ENCODE measurements around the gene SLC36A2. TPM values are rescaled to one million over a fixed set of nuclear protein-coding genes. Genes with fewer than 3 reads are reported as not detected.

The SLC36A2 gene
- polyA plus RNA-seq, 6 donors from 2014 or later: not detected

GRCh38 chr5:151293624-151294023 lies 53.7 kb downstream of the SLC36A2 start:
- no peak overlapping the region for H3K27ac Mint-ChIP-seq
- peaks cover 0 to 5% (median 0%) of the 10 kb centered on the region in 7 donors for H3K9me3 Mint-ChIP-seq
- H3K4me3 Mint-ChIP-seq: no peak overlapping the region
- DNase-seq (no peak), ATAC-seq (ENCODE audit: low read depth in 2 of 2) (no peak)
- peaks cover 4 to 18% (median 18%) of the 10 kb centered on the region in 3 donors for H3K4me1 Mint-ChIP-seq
- H3K36me3 Mint-ChIP-seq: no peaks in the 10 kb centered on the region
- H3K27me3 Mint-ChIP-seq: peaks cover 0 to 10% (median 4%) of the 10 kb centered on the region in 3 donors

- Mint-ChIP-seq H3K4me1 (peaks cover 0 to 8% (median 3%) of the 10 kb centered on the region in 3 donors), H3K36me3 (no peaks in the 10 kb centered on the region), H3K27me3 (no peaks in the 10 kb centered on the region), H3K9me3 (peaks cover 0 to 5% (median 0%) of the 10 kb centered on the region in 7 donors), H3K27ac (peak overlapping the region in 1 of 6 donors; percentile 57), H3K4me3 (no peak overlapping the region)
- no peak for ATAC-seq (ENCODE audit: low read depth in 2 of 2)
- no peak for DNase-seq
Measured at GRCh38 chr5:151288180-151288579, 59.2 kb downstream of the SLC36A2 start.

GRCh38 chr5:151286246-151286645 lies 61.1 kb downstream of the SLC36A2 start:
- Mint-ChIP-seq H3K27ac (no peak overlapping the region), H3K9me3 (peaks cover 0 to 2% (median 0%) of the 10 kb centered on the region in 7 donors), H3K27me3 (no peaks in the 10 kb centered on the region), H3K36me3 (no peaks in the 10 kb centered on the region), H3K4me1 (peaks cover 0 to 8% (median 3%) of the 10 kb centered on the region in 3 donors), H3K4me3 (no peak overlapping the region)
- ATAC-seq (ENCODE audit: low read depth in 2 of 2): no peak
- DNase-seq: no peak

- no peaks in the 10 kb centered on the region for H3K36me3 Mint-ChIP-seq
- peaks cover 0 to 2% (median 0%) of the 10 kb centered on the region in 7 donors for H3K9me3 Mint-ChIP-seq
- ATAC-seq (ENCODE audit: low read depth in 2 of 2) (no peak), DNase-seq (no peak)
- H3K4me1 Mint-ChIP-seq: peaks cover 0 to 8% (median 3%) of the 10 kb centered on the region in 3 donors
- H3K27me3 Mint-ChIP-seq: no peaks in the 10 kb centered on the region
- no peak overlapping the region for H3K27ac Mint-ChIP-seq
- no peak overlapping the region for H3K4me3 Mint-ChIP-seq
Measured at GRCh38 chr5:151285683-151286082, 61.7 kb downstream of the SLC36A2 start.

GRCh38 chr5:151284392-151284967 lies 62.9 kb downstream of the SLC36A2 start:
- ATAC-seq (ENCODE audit: low read depth in 2 of 2) (no peak), DNase-seq (no peak)
- no peaks in the 10 kb centered on the region for H3K27me3 Mint-ChIP-seq
- H3K4me1 Mint-ChIP-seq: peaks cover 0 to 8% (median 3%) of the 10 kb centered on the region in 3 donors
- H3K4me3 Mint-ChIP-seq: no peak overlapping the region
- H3K27ac Mint-ChIP-seq: no peak overlapping the region
- no peaks in the 10 kb centered on the region for H3K9me3 Mint-ChIP-seq
- no peaks in the 10 kb centered on the region for H3K36me3 Mint-ChIP-seq

DNA sequence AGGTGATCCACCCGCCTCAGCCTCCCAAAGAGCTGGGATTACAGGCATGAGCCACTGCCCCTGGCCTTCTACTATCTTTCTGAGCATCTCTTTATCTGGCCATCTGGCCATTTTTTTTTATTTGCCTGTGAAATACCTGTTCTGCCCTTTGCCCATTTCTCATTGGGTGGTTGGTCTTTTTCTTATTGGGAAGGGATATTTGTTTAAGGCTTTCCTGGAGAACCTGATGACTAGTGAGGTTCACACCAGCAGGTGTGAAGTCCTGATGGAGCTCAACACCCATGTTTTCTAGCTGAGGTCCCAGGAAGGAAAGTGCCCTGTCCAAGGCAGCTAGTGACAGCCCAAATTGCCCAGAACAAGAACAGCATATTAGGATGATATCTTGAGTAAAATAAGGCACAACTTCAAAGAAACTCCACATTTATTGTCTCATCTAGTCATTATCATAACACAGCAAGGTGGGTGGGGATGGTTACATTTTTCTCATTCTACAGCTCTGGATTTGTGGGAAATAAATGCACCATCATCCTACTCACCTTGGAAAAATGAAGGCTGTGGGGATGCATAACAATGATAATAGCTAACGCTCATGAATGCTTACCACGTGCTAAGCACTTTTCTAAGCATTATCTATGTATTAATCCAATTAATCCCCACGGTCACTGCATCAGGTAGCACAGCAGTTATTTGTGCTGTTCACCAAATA lies 64.1 kb downstream of the SLC36A2 start:
- DNase-seq (no peak), ATAC-seq (ENCODE audit: low read depth in 2 of 2) (no peak)
- H3K9me3 Mint-ChIP-seq: no peaks in the 10 kb centered on the region
- H3K27me3 Mint-ChIP-seq: no peaks in the 10 kb centered on the region
- no peak overlapping the region for H3K27ac Mint-ChIP-seq
- H3K4me3 Mint-ChIP-seq: no peak overlapping the region
- H3K36me3 Mint-ChIP-seq: no peaks in the 10 kb centered on the region
- H3K4me1 Mint-ChIP-seq: peaks cover 0 to 11% (median 3%) of the 10 kb centered on the region in 3 donors

- Mint-ChIP-seq H3K36me3 (peaks cover 0 to 5% of the 10 kb centered on the region in 2 donors), H3K9me3 (no peaks in the 10 kb centered on the region), H3K4me3 (no peak overlapping the region), H3K27me3 (no peaks in the 10 kb centered on the region), H3K27ac (no peak overlapping the region), H3K4me1 (peaks cover 0 to 11% (median 3%) of the 10 kb centered on the region in 3 donors)
- no peak for ATAC-seq (ENCODE audit: low read depth in 2 of 2)
- no peak for DNase-seq
Measured at GRCh38 chr5:151281001-151281639, 66.2 kb downstream of the SLC36A2 start.

DNA sequence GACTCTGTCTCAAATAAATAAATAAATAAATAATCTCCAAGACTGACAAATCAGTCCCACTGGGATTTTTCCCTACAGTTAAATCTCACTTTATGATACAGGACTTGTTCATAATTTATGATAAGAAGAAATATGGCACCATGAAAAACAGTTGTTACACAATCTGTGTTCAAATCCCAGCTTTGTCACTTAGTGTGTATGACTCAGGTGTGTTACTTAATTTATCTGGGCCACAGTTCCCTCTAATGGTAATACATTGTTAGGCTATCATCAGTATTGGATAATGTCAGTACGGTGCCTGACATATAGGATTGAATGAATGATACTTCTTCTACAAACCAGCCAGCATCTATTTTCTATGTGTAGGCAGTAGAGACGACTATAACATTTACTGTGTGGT lies 66.9 kb downstream of the SLC36A2 start:
- no peaks in the 10 kb centered on the region for H3K9me3 Mint-ChIP-seq
- H3K4me3 Mint-ChIP-seq: no peak overlapping the region
- DNase-seq (no peak), ATAC-seq (ENCODE audit: low read depth in 2 of 2) (no peak)
- H3K27me3 Mint-ChIP-seq: no peaks in the 10 kb centered on the region
- peaks cover 0 to 9% (median under 1%) of the 10 kb centered on the region in 3 donors for H3K4me1 Mint-ChIP-seq
- no peak overlapping the region for H3K27ac Mint-ChIP-seq
- H3K36me3 Mint-ChIP-seq: peaks cover 0 to 5% of the 10 kb centered on the region in 2 donors

DNA sequence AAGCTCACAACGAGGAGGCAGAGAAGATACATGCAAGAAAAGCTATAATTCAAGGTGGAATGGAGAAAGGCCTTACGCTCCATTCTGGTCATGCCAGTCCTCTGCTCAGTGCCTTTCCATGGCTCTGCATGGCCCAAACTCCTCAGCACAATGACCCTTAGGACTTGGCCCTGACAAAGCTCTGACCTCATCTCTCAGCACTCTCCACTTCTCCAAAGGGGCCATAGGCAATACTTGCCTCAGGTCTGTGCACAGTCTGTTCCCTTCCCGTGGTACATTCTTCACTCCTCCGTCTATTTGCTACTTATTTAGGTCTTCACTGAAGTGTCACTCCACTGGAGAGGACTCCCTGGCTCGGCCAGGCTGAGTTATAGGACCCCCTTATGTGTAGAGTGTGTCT lies 68.5 kb downstream of the SLC36A2 start:
- no peak for ATAC-seq (ENCODE audit: low read depth in 2 of 2)
- no peaks in the 10 kb centered on the region for H3K27me3 Mint-ChIP-seq
- H3K4me3 Mint-ChIP-seq: no peak overlapping the region
- H3K36me3 Mint-ChIP-seq: peaks cover 0 to 5% of the 10 kb centered on the region in 2 donors
- no peaks in the 10 kb centered on the region for H3K9me3 Mint-ChIP-seq
- no peak for DNase-seq
- no peak overlapping the region for H3K27ac Mint-ChIP-seq
- peaks cover 0 to 7% (median 7%) of the 10 kb centered on the region in 3 donors for H3K4me1 Mint-ChIP-seq

GRCh38 chr5:151275803-151276202 lies 71.6 kb downstream of the SLC36A2 start:
- no peaks in the 10 kb centered on the region for H3K27me3 Mint-ChIP-seq
- H3K27ac Mint-ChIP-seq: peak overlapping the region in 2 of 6 donors; percentile 2 to 63
- no peaks in the 10 kb centered on the region for H3K9me3 Mint-ChIP-seq
- H3K4me1 Mint-ChIP-seq: peaks cover 0 to 10% (median 7%) of the 10 kb centered on the region in 3 donors
- DNase-seq: no peak
- H3K36me3 Mint-ChIP-seq: peaks cover 0 to 5% of the 10 kb centered on the region in 2 donors
- no peak for ATAC-seq (ENCODE audit: low read depth in 2 of 2)
- H3K4me3 Mint-ChIP-seq: no peak overlapping the region

DNA sequence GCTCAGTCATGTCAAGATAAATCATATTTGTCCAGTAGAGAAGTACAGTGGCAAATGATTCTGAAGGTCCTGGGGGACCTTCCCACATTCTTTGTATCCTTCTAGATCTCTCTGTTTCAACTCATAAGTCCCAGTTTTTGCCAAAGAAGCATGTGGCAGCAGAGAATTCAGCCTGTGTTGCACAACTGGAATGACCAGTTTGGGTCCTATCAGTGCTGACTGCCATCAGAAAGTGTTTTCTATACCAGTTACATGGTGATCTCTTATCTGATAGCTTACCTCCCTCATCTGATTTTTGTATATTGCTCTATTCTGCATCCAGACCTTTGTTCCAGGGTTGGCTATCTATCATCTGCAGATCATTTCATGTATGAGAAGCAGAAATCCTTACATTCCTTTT lies 72.7 kb downstream of the SLC36A2 start:
- H3K9me3 Mint-ChIP-seq: no peaks in the 10 kb centered on the region
- peaks cover 0 to 5% of the 10 kb centered on the region in 2 donors for H3K36me3 Mint-ChIP-seq
- no peak overlapping the region for H3K4me3 Mint-ChIP-seq
- peak overlapping the region in 1 of 6 donors; percentile 73 for H3K27ac Mint-ChIP-seq
- ATAC-seq (ENCODE audit: low read depth in 2 of 2): no peak
- DNase-seq: no peak
- no peaks in the 10 kb centered on the region for H3K27me3 Mint-ChIP-seq
- peaks cover 0 to 10% (median 7%) of the 10 kb centered on the region in 3 donors for H3K4me1 Mint-ChIP-seq

GRCh38 chr5:151271336-151271735 lies 76.0 kb downstream of the SLC36A2 start:
- H3K27ac Mint-ChIP-seq: no peak overlapping the region
- no peak for DNase-seq
- peaks cover 0 to 10% (median 0%) of the 10 kb centered on the region in 3 donors for H3K4me1 Mint-ChIP-seq
- peak in 1 of 2 donors; percentile 37 for ATAC-seq (ENCODE audit: low read depth in 2 of 2)
- H3K4me3 Mint-ChIP-seq: no peak overlapping the region
- H3K36me3 Mint-ChIP-seq: peaks cover 11 to 12% of the 10 kb centered on the region in 2 donors
- H3K27me3 Mint-ChIP-seq: no peaks in the 10 kb centered on the region
- H3K9me3 Mint-ChIP-seq: no peaks in the 10 kb centered on the region

DNA sequence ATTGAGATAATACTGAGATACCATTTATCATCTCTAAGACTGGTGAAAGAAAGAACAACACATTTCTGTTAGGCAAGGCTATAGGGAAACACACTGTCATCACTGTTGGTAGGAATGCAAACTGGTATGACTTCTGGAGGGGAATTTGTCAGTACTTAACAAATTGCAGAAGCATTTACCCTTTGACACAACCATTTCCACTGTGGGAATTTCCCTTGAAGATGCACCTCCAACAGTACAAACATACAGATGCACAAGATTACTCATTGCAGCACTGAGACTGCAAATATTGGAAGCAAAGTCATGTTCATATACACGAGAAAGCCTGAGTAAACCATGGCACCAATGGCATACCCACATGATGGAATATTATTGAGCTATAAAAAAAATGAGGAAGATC lies 76.8 kb downstream of the SLC36A2 start:
- Mint-ChIP-seq H3K36me3 (peaks cover 12 to 15% of the 10 kb centered on the region in 2 donors), H3K27me3 (no peaks in the 10 kb centered on the region), H3K27ac (no peak overlapping the region), H3K4me1 (peaks cover 0 to 10% (median 0%) of the 10 kb centered on the region in 3 donors), H3K9me3 (no peaks in the 10 kb centered on the region), H3K4me3 (no peak overlapping the region)
- ATAC-seq (ENCODE audit: low read depth in 2 of 2): peak; percentile 93 to 94
- DNase-seq: no peak

All from naive B cell (primary cell).